Tibial nerve (tissue), 4 donors: Measurements from ENCODE around the gene NOS1AP. TPM values are rescaled to one million over a fixed set of nuclear protein-coding genes. Genes with fewer than 3 reads are reported as not detected.

ENCODE experiments used
- DNase-seq, 2 donors: peaks; one replicate each; pipeline ENCODE4 v3.0.0-alpha.2; 2019; ENCODE audit warnings: low spot score in 2 of 2
- H3K27ac ChIP-seq, 4 donors: fragments of 200-600 bp; sonication (generic) in 3 of 4; one replicate each; pipeline ENCODE4 v1.5.1; 2017 to 2019; ENCODE audit warnings: mild to moderate bottlenecking in 1 of 4
- H3K27me3 ChIP-seq, 2 donors: fragments of 200-600 bp; sonication (generic) in 1 of 2; one replicate each; pipeline versions ENCODE4 v1.5.1 to v1.6.0; 2017 to 2019
- H3K36me3 ChIP-seq, 3 donors: fragments of 200-600 bp; sonication (generic); one replicate each; pipeline ENCODE4 v1.5.1; 2018 to 2019
- H3K4me1 ChIP-seq, 4 donors: fragments of 200-600 bp; sonication (generic) in 3 of 4; one replicate each; pipeline ENCODE4 v1.5.1; 2017 to 2019
- H3K4me3 ChIP-seq, 4 donors: fragments of 200-600 bp; sonication (generic) in 3 of 4; one replicate each; pipeline ENCODE4 v1.5.1; 2017 to 2019; ENCODE audit warnings: mild to moderate bottlenecking in 1 of 4, moderate library complexity in 1 of 4
- H3K9me3 ChIP-seq, 4 donors: fragments of 200-600 bp; sonication (generic) in 3 of 4; one replicate each; pipeline ENCODE4 v1.5.1; 2017 to 2019
- CTCF ChIP-seq, 5 experiments: fragments of 200-600 bp in 3 of 5; fragments of 450-650 bp in 2 of 5; sonication (generic) in 3 of 5; IDR thresholded peaks; one replicate each; pipeline ENCODE4 v1.5.1; 2016 to 2019; ENCODE audit warnings: antibody characterized with exemption in 5 of 5, mild to moderate bottlenecking in 3 of 5, moderate library complexity in 2 of 5
- EP300 ChIP-seq, 2 donors: sonication (generic); formaldehyde crosslinking; IDR thresholded peaks; one replicate each; pipeline ENCODE4 v1.6.1; 2017; ENCODE audit warnings: antibody characterized with exemption in 2 of 2, mild to moderate bottlenecking in 1 of 2
- POLR2A ChIP-seq, 2 donors: fragments of 450-650 bp; IDR thresholded peaks; one replicate each; pipeline ENCODE4 v1.6.1; 2017; ENCODE audit warnings: antibody characterized with exemption in 2 of 2, mild to moderate bottlenecking in 2 of 2, moderate library complexity in 2 of 2
- WGBS, 2 donors: methylation state at CpG; one replicate each; pipeline ENCODE4 v1.1.5; 2018; 5-methylcytosine and 5-hydroxymethylcytosine counted together
- total RNA-seq, 4 donors: library from RNA; depleted of rRNA; stranded (reverse); fragments of >200 nt; gene quantifications; one replicate each; pipeline ENCODE4 v1.1.0, GENCODE V29; 2016

The NOS1AP gene
- total RNA-seq, 4 donors from 2014 or later: 2.7 to 11.2 (median 5.3) TPM

- DNase-seq: no peak
- Histone ChIP-seq H3K27me3 (no peaks in the 10 kb centered on the region), H3K4me1 (peaks cover 0 to 5% (median 0%) of the 10 kb centered on the region in 4 donors), H3K36me3 (no peaks in the 10 kb centered on the region), H3K9me3 (peaks cover 0 to 4% (median under 1%) of the 10 kb centered on the region in 4 donors), H3K4me3 (no peak overlapping the region), H3K27ac (no peak overlapping the region)
- no peak for TF ChIP-seq CTCF (IDR thresholded peaks at IDR 0.05)
- no peak for TF ChIP-seq EP300 (IDR thresholded peaks at IDR 0.05)
- no peak for TF ChIP-seq POLR2A (IDR thresholded peaks at IDR 0.05)
- 94 to 100% methylated on average over 2 of the region's 2 CpGs for WGBS, 2 donors
Measured at GRCh38 chr1:162130308-162130707, 60.8 kb downstream of the NOS1AP start.

- H3K4me1 ChIP-seq: peaks cover 0 to 5% (median 0%) of the 10 kb centered on the region in 4 donors
- no peaks in the 10 kb centered on the region for H3K9me3 ChIP-seq
- no peaks in the 10 kb centered on the region for H3K36me3 ChIP-seq
- no peak overlapping the region for H3K27ac ChIP-seq
- no peak for DNase-seq
- TF ChIP-seq POLR2A (IDR thresholded peaks at IDR 0.05) (no peak), EP300 (IDR thresholded peaks at IDR 0.05) (no peak), CTCF (IDR thresholded peaks at IDR 0.05) (no peak)
- 72 to 78% methylated on average over 4 of the region's 4 CpGs for WGBS, 2 donors
- no peaks in the 10 kb centered on the region for H3K27me3 ChIP-seq
- H3K4me3 ChIP-seq: no peak overlapping the region
Measured at GRCh38 chr1:162131400-162132321, 62.2 kb downstream of the NOS1AP start.

- Histone ChIP-seq H3K4me1 (peaks cover 0 to 18% (median 0%) of the 10 kb centered on the region in 4 donors), H3K4me3 (no peak overlapping the region), H3K27ac (no peak overlapping the region), H3K27me3 (no peaks in the 10 kb centered on the region), H3K9me3 (no peaks in the 10 kb centered on the region), H3K36me3 (no peaks in the 10 kb centered on the region)
- TF ChIP-seq CTCF (IDR thresholded peaks at IDR 0.05): no peak
- 30 to 44% methylated on average over 2 of the region's 2 CpGs for WGBS, 2 donors
- no peak for DNase-seq
Measured at GRCh38 chr1:162133566-162133965, 64.1 kb downstream of the NOS1AP start.

GRCh38 chr1:162134646-162135045 is 65.2 kb downstream of the NOS1AP start:
- no peaks in the 10 kb centered on the region for H3K27me3 ChIP-seq
- DNase-seq: no peak
- no peak overlapping the region for H3K27ac ChIP-seq
- no peaks in the 10 kb centered on the region for H3K36me3 ChIP-seq
- TF ChIP-seq EP300 (IDR thresholded peaks at IDR 0.05) (no peak), CTCF (IDR thresholded peaks at IDR 0.05) (no peak), POLR2A (IDR thresholded peaks at IDR 0.05) (no peak)
- no peak overlapping the region for H3K4me3 ChIP-seq
- no peaks in the 10 kb centered on the region for H3K9me3 ChIP-seq
- H3K4me1 ChIP-seq: peaks cover 0 to 18% (median 0%) of the 10 kb centered on the region in 4 donors
- 95 to 100% methylated on average over 2 of the region's 2 CpGs for WGBS, 2 donors

- 88 to 92% methylated on average over 4 of the region's 4 CpGs for WGBS, 2 donors
- Histone ChIP-seq H3K9me3 (no peaks in the 10 kb centered on the region), H3K4me1 (peaks cover 0 to 18% (median 0%) of the 10 kb centered on the region in 4 donors), H3K27me3 (no peaks in the 10 kb centered on the region), H3K36me3 (no peaks in the 10 kb centered on the region), H3K27ac (no peak overlapping the region), H3K4me3 (no peak overlapping the region)
- DNase-seq: no peak
- TF ChIP-seq EP300 (IDR thresholded peaks at IDR 0.05) (no peak), CTCF (IDR thresholded peaks at IDR 0.05) (no peak), POLR2A (IDR thresholded peaks at IDR 0.05) (no peak)
Measured at GRCh38 chr1:162135271-162135775, 65.8 kb downstream of the NOS1AP start.
